Upper lobe of right lung (tissue), 1 donor: Measurements from ENCODE around the gene PUS7. TPM values are rescaled to one million over a fixed set of nuclear protein-coding genes. Genes with fewer than 3 reads are reported as not detected.

Experiments
- ATAC-seq: fragments of 200-7000 bp; cut with Tn5 transposase; one replicate; pipeline ENCODE4 v1.9.1; 2020; ENCODE audit warnings: mild to moderate bottlenecking, moderate library complexity
- DNase-seq: peaks from one replicate; pipeline ENCODE4 v3.0.0-alpha.2; 2020
- H3K27ac ChIP-seq: fragments of 200-600 bp; one replicate; pipeline ENCODE4 v1.8.0; 2022
- H3K27me3 ChIP-seq: fragments of 200-600 bp; one replicate; pipeline ENCODE4 v1.8.0; 2022; ENCODE audit warnings: mild to moderate bottlenecking
- H3K36me3 ChIP-seq: fragments of 200-600 bp; one replicate; pipeline ENCODE4 v1.8.0; 2022
- H3K4me1 ChIP-seq: fragments of 200-600 bp; one replicate; pipeline ENCODE4 v1.8.0; 2022
- H3K4me3 ChIP-seq: fragments of 200-600 bp; one replicate; pipeline ENCODE4 v1.8.0; 2022; ENCODE audit warnings: mild to moderate bottlenecking
- H3K9me3 ChIP-seq: fragments of 200-600 bp; one replicate; pipeline ENCODE4 v1.8.0; 2022
- intact Hi-C: fragments of 100-400 bp; cut with DNase I; formaldehyde crosslinking; loops from one replicate; pipeline ENCODE4 v1.11.0; 2022
- total RNA-seq: library from RNA; stranded (reverse); fragmentation: NEBNext Ultra II Directional; extraction: Animal tissue kit (Norgen Biotek cat#: 25700); gene quantifications from one replicate; pipeline ENCODE4 v1.2.1, GENCODE V29; 2021
- TF ChIP-seq, protein P1 (sequence below): fragments of 200-600 bp; IDR thresholded peaks from one replicate; pipeline ENCODE4 v1.8.0; 2022; ENCODE audit warnings: antibody characterized with exemption
- donor health status: DM: no; HTN: yes; CAD: no; lungs with severe emphysema.

Gene PUS7
- total RNA-seq, 1 donor from 2014 or later, result 10.9 TPM

DNA sequence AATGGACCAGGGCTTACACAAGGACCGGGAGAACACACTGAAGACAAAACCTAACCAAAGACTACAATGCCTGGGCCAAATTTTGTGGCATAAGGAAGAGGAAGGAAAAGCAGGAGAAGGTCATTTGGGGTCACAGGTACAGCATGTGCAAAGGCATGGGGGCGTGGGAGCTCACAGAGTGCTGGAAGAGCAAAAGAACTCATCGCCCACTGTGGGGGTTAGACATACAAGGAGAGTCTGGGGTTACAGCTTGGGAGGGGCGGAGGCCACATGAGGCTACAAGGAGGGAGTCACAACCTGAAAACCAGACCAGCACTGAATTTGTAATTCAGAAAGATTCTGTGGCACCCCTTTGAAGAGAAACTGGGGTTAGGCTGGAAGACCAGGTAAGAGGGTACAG is 9.7 kb downstream of the PUS7 start:
- Histone ChIP-seq H3K9me3 (no peaks in the 10 kb centered on the region), H3K4me1 (no peaks in the 10 kb centered on the region), H3K27ac (no peak overlapping the region), H3K4me3 (no peak overlapping the region), H3K27me3 (no peaks in the 10 kb centered on the region), H3K36me3 (peaks cover 6% of the 10 kb centered on the region)
- TF ChIP-seq, protein P1, sequence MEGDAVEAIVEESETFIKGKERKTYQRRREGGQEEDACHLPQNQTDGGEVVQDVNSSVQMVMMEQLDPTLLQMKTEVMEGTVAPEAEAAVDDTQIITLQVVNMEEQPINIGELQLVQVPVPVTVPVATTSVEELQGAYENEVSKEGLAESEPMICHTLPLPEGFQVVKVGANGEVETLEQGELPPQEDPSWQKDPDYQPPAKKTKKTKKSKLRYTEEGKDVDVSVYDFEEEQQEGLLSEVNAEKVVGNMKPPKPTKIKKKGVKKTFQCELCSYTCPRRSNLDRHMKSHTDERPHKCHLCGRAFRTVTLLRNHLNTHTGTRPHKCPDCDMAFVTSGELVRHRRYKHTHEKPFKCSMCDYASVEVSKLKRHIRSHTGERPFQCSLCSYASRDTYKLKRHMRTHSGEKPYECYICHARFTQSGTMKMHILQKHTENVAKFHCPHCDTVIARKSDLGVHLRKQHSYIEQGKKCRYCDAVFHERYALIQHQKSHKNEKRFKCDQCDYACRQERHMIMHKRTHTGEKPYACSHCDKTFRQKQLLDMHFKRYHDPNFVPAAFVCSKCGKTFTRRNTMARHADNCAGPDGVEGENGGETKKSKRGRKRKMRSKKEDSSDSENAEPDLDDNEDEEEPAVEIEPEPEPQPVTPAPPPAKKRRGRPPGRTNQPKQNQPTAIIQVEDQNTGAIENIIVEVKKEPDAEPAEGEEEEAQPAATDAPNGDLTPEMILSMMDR, result no peak
- no peak for DNase-seq
- no peak for ATAC-seq
- intact Hi-C loops, result no loop called here

DNA sequence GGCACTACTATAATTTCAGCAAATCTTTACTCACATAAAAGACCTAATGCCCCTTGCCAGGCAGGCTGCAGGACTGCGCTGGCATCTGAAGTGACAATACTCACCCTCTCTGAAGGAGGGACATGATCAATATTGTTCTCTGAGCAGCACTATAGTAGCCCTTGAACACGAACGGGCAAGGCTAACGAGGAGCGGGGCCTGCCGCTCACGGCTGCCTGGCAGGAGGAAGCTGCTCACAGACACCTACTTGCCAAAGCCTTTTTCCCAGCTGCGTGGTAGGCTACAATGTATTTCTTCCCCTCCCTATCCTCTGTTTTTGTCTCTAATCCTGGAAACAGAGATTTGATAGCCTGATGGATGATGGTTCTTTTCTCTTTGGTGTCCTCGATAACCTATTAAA is 19.9 kb downstream of the PUS7 start:
- H3K36me3 ChIP-seq, result peaks cover 37% of the 10 kb centered on the region
- DNase-seq (no peak), ATAC-seq (no peak)

DNA sequence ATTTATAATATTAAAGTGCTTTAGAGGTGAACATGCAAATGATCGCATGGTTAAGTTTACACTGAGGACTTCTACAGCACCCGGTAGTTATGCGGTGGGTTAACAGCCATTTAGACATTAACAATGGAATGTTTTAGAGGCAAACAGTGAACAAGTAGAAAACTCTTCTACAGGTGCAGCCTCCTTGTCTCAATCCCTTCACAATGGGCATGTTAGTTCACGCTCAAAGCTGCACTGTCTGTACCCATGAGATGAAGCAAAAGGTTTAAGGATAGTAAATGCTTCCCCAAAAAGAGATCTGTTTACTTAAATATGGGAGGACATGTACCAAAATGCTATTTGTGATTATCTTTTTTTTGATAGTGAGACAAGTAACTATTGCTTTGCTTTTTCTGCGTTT is 25.1 kb downstream of the PUS7 start:
- H3K4me1 ChIP-seq, result no peaks in the 10 kb centered on the region
- H3K36me3 ChIP-seq, result peaks cover 10% of the 10 kb centered on the region
- no peak overlapping the region for H3K27ac ChIP-seq
- no peak overlapping the region for H3K4me3 ChIP-seq
- H3K27me3 ChIP-seq, result no peaks in the 10 kb centered on the region
- H3K9me3 ChIP-seq, result no peaks in the 10 kb centered on the region
- TF ChIP-seq, protein P1, result no peak
- intact Hi-C loops, result no loop called here
- ATAC-seq (no peak), DNase-seq (no peak)

More for the DNA sequence above, 19.9 kb downstream of the PUS7 start:
- H3K27ac ChIP-seq, result no peak overlapping the region
- no peak overlapping the region for H3K4me3 ChIP-seq
- intact Hi-C loops, result no loop called here
- no peaks in the 10 kb centered on the region for H3K9me3 ChIP-seq
- H3K27me3 ChIP-seq, result no peaks in the 10 kb centered on the region
- H3K4me1 ChIP-seq, result no peaks in the 10 kb centered on the region
- TF ChIP-seq, protein P1, result no peak

DNA sequence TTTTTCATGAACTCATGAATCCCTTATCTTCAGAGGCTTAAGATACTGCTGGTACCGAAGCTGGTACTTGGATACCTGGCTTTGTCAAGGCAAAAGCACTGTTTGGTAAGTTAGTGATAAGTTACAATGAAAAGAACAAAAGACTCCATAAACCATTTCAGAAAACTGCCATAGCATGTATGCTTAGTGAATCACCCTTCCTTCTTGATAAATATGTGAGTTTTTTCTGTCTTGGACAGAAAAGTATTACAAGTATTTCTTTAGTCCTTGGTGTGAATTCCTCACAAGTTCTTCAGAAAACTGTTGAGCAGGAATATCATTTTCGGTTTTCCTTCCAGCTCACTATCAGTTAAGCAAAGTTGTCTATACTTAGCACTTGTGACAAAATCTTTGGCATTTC is 25.6 kb downstream of the PUS7 start:
- intact Hi-C loops, result no loop called here
- H3K27me3 ChIP-seq, result no peaks in the 10 kb centered on the region
- H3K36me3 ChIP-seq, result peaks cover 8% of the 10 kb centered on the region
- no peak overlapping the region for H3K27ac ChIP-seq
- DNase-seq (no peak), ATAC-seq (no peak)
- no peaks in the 10 kb centered on the region for H3K9me3 ChIP-seq
- H3K4me3 ChIP-seq, result no peak overlapping the region
- TF ChIP-seq, protein P1, result no peak
- H3K4me1 ChIP-seq, result no peaks in the 10 kb centered on the region

DNA sequence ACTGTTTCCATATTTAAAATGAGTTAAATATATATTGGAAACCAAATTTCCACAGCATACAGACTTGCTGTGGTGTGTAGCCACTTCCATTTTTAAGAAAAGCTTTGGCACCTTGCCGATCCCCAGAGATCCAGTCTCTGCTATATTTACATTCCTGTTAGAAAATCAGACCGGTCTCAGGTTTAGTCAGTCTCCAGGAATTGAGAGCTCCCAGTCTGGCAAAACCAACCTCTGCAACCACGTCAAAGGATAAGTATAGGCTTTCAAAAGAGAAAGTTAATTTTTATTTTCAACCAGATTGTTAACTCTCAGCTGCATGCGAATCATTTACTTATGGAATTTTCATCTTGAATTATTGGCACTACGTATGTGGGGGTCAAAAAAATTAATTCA is 28.2 kb downstream of the PUS7 start:
- no peaks in the 10 kb centered on the region for H3K4me1 ChIP-seq
- no peaks in the 10 kb centered on the region for H3K27me3 ChIP-seq
- no peaks in the 10 kb centered on the region for H3K9me3 ChIP-seq
- H3K27ac ChIP-seq, result no peak overlapping the region
- ATAC-seq (peak; percentile 71), DNase-seq (no peak)
- intact Hi-C loops, result no loop called here
- TF ChIP-seq, protein P1, result no peak
- no peaks in the 10 kb centered on the region for H3K36me3 ChIP-seq
- no peak overlapping the region for H3K4me3 ChIP-seq
